GM12892 (cell line): ENCODE measurements around the gene CXCR6. TPM values are rescaled to one million over a fixed set of nuclear protein-coding genes. Genes with fewer than 3 reads are reported as not detected.

Experiments used
- DNase-seq: peaks from one replicate; pipeline ENCODE4 v3.0.0; 2011; ENCODE audit not compliant: insufficient read length
- FAIRE-seq: peaks from 2 replicates; lab custom pipeline; 2011; peaks lifted over from hg19 to GRCh38; lab: Jason Lieb, UNC
- POLR2A ChIP-seq: IDR thresholded peaks from 2 replicates; pipeline ENCODE4 v1.6.1; 2011; ENCODE audit warnings: low read depth, low read length, control low read depth
- POLR2AphosphoS5 ChIP-seq: IDR thresholded peaks from 2 replicates; pipeline ENCODE4 v1.6.1; 2011; ENCODE audit warnings: low read depth, low read length, control low read depth
- TAF1 ChIP-seq: IDR thresholded peaks from 2 replicates; pipeline ENCODE4 v1.6.1; 2011; ENCODE audit warnings: low read depth, mild to moderate bottlenecking, control low read depth, low read length, borderline replicate concordance
- polyA plus RNA-seq: library from polyadenylated mRNA; unstranded; fragments of >200 nt; gene quantifications from one replicate; pipeline ENCODE4 v1.2.1, GENCODE V29; 2012; ENCODE audit warnings: missing spikeins, inconsistent platforms; ENCODE audit not compliant: missing spikeins

The CXCR6 gene
- polyA plus RNA-seq: 0.23 TPM

- no peak for FAIRE-seq
- no peak for DNase-seq
- TF ChIP-seq POLR2AphosphoS5 (no peak), POLR2A (no peak), TAF1 (no peak)
Observed at GRCh38 chr3:45943207-45943846, at the start of gene CXCR6. Gene CXCR6, plus strand, starts transcription at chr3:45943464. Its CDS starts 3,018 bp downstream, at chr3:45946482.

DNA sequence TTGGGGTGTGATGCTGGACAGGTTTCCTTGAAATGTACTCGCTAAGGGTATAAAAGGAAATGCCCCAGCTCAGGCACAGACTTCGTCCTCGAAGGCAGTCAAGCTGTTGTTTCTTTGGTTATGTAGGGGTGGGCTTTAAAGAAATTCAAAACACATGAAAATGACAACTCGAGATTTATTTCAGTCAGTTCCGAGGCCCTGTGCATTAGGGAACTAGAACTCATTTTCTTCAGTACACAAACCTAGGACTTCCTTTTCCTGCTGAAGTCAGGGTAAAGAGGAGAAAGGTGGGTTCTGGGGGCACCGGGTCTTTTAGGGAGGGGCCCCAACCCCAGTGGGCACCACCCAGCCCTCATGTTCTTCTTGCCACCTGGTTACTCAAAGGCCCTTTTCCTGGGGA, 49.2 kb upstream of the CXCR6 start:
- TF ChIP-seq POLR2AphosphoS5: no peak
- TF ChIP-seq POLR2A: no peak
- TF ChIP-seq TAF1: no peak
- DNase-seq (no peak), FAIRE-seq (no peak)

- FAIRE-seq (no peak), DNase-seq (no peak)
- no peak for TF ChIP-seq POLR2AphosphoS5
- TF ChIP-seq POLR2A: no peak
- TF ChIP-seq TAF1: no peak
Observed at GRCh38 chr3:45895686-45896468, 47.4 kb upstream of the CXCR6 start.

DNA sequence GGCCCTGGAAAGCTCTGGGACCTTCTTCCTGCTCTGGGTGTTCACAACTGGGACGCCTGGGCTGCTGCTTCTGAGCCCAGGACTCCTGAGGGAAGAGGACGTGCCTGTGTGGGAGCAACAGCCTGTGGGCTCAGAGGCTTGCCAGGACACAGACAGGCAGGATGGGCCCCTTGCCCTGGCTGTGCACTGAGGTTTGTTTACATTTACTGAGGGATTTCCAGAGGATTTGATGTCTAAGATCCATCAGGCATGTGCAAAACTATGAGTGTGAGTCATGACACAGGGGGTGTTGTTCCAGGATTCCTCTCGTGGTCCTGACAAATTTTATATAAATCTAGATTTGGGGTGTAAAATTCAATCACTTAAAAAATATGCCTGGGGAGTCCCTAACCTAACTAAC, 46.3 kb upstream of the CXCR6 start:
- no peak for TF ChIP-seq POLR2A
- TF ChIP-seq POLR2AphosphoS5: no peak
- no peak for TF ChIP-seq TAF1
- DNase-seq (no peak), FAIRE-seq (no peak)

DNA sequence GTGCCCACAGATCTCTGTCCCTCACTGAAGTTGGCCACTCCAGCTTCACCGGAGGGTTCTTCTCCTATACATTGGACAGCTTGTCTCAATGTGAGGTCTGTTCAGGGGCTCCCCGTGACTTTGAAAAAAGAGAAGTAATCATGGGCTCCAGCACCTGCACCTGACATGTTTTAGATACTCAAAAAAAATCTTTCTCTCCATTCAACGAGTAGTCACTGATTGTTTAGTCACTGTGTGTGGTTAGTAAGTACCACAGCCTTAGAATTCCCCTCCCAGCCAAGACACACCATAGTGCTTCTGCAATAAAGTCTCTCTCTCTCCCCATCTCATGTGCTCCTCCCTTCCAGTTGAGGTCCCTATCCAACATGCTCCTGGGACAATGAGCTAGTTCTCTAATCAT, 38.3 kb upstream of the CXCR6 start:
- FAIRE-seq (no peak), DNase-seq (no peak)
- TF ChIP-seq POLR2A (no peak), POLR2AphosphoS5 (no peak), TAF1 (no peak)

DNA sequence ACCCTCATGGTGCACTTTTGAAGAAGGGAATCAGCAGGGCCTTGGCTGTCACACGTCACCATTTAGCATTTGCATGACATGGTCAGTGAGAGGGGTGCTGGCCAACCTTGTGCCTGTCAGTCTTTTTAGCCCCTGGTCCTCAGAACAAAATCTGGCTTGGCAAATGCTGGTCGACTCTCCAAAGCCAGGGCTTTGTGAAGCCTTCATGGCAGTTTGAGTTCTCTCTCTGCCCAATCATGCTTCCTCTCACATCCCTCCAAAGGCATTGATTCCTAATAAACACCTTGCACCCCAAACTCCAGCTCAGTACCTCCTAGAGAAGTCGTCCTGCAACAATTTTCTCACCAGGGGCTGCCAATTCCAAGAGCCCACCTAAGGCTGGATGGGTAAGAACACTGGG, 37.5 kb upstream of the CXCR6 start:
- FAIRE-seq: no peak
- no peak for TF ChIP-seq TAF1
- TF ChIP-seq POLR2A: no peak
- TF ChIP-seq POLR2AphosphoS5: no peak
- DNase-seq: no peak

- TF ChIP-seq POLR2AphosphoS5 (no peak), TAF1 (no peak), POLR2A (no peak)
- no peak for DNase-seq
- no peak for FAIRE-seq
Observed at GRCh38 chr3:45906681-45907407, 36.4 kb upstream of the CXCR6 start.

DNA sequence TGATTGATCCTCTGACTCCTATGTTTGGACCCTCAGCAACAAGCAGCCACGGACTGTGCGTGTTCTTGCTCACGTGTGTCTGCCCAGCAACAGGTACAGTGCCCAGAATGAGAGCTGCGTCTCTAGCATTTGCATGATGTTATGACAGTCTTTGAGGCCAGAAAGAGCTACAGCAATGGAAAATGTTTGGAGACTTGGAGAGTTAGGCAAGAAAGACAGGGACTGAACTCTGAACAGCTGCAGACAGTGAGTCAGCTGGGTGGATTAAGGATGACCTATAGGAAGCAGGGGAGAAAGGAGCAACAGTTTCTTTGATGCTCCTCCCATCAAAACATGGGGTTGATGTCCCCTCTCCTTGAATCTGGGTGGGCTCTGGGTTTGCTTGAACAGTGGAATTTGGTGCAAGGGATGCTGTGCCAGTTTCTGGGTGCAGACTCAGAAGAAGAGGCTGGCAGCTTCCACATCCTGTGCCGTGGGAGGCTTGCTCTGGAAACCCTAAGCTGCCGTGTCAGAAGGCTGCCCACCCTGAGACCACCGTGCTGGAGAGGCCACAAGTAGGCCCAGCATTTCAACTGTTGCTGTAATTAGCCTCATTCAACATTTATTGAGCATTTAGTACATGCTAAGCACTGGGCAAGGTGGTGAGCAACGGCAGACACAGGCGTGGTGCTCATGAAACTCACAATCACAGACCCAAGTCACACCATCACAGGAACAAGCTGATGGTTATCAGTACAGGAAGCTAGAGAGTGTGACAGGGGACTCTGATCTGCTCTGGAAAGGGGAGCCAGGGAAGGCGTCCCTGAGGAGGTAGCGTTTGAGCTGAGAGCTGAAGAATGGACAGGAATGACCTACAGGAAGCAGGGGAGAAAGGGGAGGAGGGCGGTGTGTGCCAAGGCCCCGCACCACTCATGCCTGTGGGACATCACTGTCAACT, 35.2 kb upstream of the CXCR6 start:
- DNase-seq (no peak), FAIRE-seq (no peak)
- TF ChIP-seq POLR2A (no peak), POLR2AphosphoS5 (no peak), TAF1 (no peak)

GRCh38 chr3:45908761-45909160, 34.5 kb upstream of the CXCR6 start:
- no peak for FAIRE-seq
- no peak for DNase-seq
- TF ChIP-seq POLR2AphosphoS5: no peak

GRCh38 chr3:45909542-45909941, 33.7 kb upstream of the CXCR6 start:
- FAIRE-seq: no peak
- no peak for DNase-seq
- TF ChIP-seq POLR2A (no peak), POLR2AphosphoS5 (no peak), TAF1 (no peak)

DNA sequence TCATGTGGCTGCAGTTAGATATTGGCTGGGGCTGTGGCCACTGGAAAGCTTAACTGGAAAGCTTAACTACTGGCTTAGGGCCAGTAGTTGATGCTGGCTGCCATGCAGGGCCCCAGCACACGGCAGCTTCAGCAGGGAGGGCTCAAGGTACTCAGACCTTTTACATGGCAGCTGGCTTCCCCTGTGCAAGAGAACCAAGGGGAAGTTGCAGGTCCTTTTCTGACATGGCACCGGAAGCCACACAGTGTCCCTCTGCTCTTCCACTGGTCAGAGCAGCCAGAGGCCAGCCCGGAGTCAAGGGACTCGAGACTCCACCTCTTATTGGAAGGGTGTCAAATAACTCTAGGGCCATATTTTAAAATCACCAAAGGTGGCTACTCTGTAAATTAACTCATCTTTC, 32.4 kb upstream of the CXCR6 start:
- no peak for TF ChIP-seq POLR2AphosphoS5
- TF ChIP-seq TAF1: no peak
- TF ChIP-seq POLR2A: no peak
- FAIRE-seq: no peak

More for the DNA sequence above, 32.4 kb upstream of the CXCR6 start:
- no peak for DNase-seq
